Glutamatergic neuron (in vitro differentiated cells): ENCODE results near the gene ANXA5. TPM values are rescaled to one million over a fixed set of nuclear protein-coding genes. Genes with fewer than 3 reads are reported as not detected.
"Not testable (repeated sequence)": the region's sequence is repeated elsewhere in the genome, so short reads cannot be mapped to it uniquely, and the experiment has no call there.

Experiments
- DNase-seq: peaks from one replicate; pipeline ENCODE4 v3.0.0; 2022
- H3K27ac Mint-ChIP-seq: one replicate; pipeline ENCODE4 v1.8.0; 2020; ENCODE audit warnings: mild to moderate bottlenecking, mixed read lengths, inconsistent platforms; ENCODE audit not compliant: unreplicated experiment
- H3K27me3 Mint-ChIP-seq: one replicate; pipeline ENCODE4 v1.8.0; 2020; ENCODE audit warnings: mild to moderate bottlenecking, moderate library complexity, mixed read lengths, inconsistent platforms; ENCODE audit not compliant: unreplicated experiment
- H3K36me3 Mint-ChIP-seq: one replicate; pipeline ENCODE4 v1.8.0; 2020; ENCODE audit warnings: mild to moderate bottlenecking, mixed read lengths, inconsistent platforms; ENCODE audit not compliant: unreplicated experiment
- H3K4me1 Mint-ChIP-seq: one replicate; pipeline ENCODE4 v1.8.0; 2020; ENCODE audit warnings: mild to moderate bottlenecking, low read depth, mixed read lengths, inconsistent platforms; ENCODE audit not compliant: unreplicated experiment
- H3K4me3 Mint-ChIP-seq: one replicate; pipeline ENCODE4 v1.8.0; 2020; ENCODE audit warnings: mild to moderate bottlenecking, mixed read lengths, inconsistent platforms; ENCODE audit not compliant: unreplicated experiment
- H3K9me3 Mint-ChIP-seq: one replicate; pipeline ENCODE4 v1.8.0; 2020; ENCODE audit warnings: mild to moderate bottlenecking, moderate library complexity, mixed read lengths, inconsistent platforms; ENCODE audit not compliant: unreplicated experiment
- CTCF ChIP-seq: fragments of 200-600 bp; sonication (generic); IDR thresholded peaks from one replicate; pipeline ENCODE4 v1.5.0; 2021; ENCODE audit not compliant: partially characterized antibody, unreplicated experiment
- total RNA-seq: library from RNA; stranded (reverse); fragmentation: NEBNext Ultra II Directional; extraction: Animal tissue kit (Norgen Biotek cat#: 25700); gene quantifications from one replicate; pipeline ENCODE4 v1.2.1, GENCODE V29; 2021; ENCODE audit not compliant: unreplicated experiment

The ANXA5 gene
- total RNA-seq, 1 donor from 2014 or later, result 250 TPM

GRCh38 chr4:121738780-121739535 lies 42.2 kb upstream of the ANXA5 start:
- TF ChIP-seq CTCF, result no peak
- H3K9me3 Mint-ChIP-seq, result peaks cover 11% of the 10 kb centered on the region
- H3K27ac Mint-ChIP-seq, result peak overlapping the region; percentile 56
- no peak for DNase-seq
- H3K4me3 Mint-ChIP-seq, result peak overlapping the region; percentile 31
- peaks cover 25% of the 10 kb centered on the region for H3K4me1 Mint-ChIP-seq
- H3K36me3 Mint-ChIP-seq, result no peaks in the 10 kb centered on the region
- peaks cover 2% of the 10 kb centered on the region for H3K27me3 Mint-ChIP-seq

- H3K4me3 Mint-ChIP-seq, result no peak overlapping the region
- no peak for TF ChIP-seq CTCF
- peak overlapping the region; percentile 9 for H3K27ac Mint-ChIP-seq
- no peaks in the 10 kb centered on the region for H3K36me3 Mint-ChIP-seq
- peaks cover 2% of the 10 kb centered on the region for H3K27me3 Mint-ChIP-seq
- DNase-seq, result no peak
- peaks cover 11% of the 10 kb centered on the region for H3K9me3 Mint-ChIP-seq
- H3K4me1 Mint-ChIP-seq, result peaks cover 25% of the 10 kb centered on the region
Observed at GRCh38 chr4:121737846-121738554, 41.2 kb upstream of the ANXA5 start.

DNA sequence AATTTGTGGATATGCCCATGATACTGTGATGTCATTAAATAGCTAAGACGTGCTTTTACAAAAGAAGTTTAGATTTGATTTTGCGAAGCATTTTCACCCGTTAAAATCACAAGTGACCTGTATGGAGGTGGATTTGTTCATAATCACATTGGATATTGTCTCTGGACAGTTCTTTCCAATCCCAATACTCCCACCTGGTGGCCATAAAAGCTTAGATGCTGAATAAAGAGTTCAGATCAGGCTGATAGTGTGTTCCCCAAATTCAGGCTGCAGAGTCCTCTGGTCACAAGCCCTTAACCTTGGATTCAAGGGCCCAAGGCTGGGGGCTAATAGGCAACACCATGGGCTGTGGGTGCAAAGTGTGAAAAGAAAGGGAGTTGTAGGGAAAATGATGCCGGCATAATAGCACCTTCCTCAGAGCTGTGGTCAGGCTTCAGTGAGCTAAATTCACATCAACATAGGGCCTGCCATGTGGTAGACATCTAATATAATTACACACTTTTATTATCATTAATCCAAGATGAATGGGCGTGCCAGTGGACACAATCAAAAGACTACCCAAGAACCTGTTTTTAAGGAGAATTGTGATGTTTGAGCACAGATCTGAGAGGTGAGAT lies 40.1 kb upstream of the ANXA5 start:
- Mint-ChIP-seq H3K9me3 (peaks cover 11% of the 10 kb centered on the region), H3K4me3 (no peak overlapping the region), H3K27me3 (peaks cover 2% of the 10 kb centered on the region), H3K4me1 (peaks cover 28% of the 10 kb centered on the region), H3K27ac (no peak overlapping the region), H3K36me3 (no peaks in the 10 kb centered on the region)
- TF ChIP-seq CTCF, result peak; percentile 71
- DNase-seq, result no peak

DNA sequence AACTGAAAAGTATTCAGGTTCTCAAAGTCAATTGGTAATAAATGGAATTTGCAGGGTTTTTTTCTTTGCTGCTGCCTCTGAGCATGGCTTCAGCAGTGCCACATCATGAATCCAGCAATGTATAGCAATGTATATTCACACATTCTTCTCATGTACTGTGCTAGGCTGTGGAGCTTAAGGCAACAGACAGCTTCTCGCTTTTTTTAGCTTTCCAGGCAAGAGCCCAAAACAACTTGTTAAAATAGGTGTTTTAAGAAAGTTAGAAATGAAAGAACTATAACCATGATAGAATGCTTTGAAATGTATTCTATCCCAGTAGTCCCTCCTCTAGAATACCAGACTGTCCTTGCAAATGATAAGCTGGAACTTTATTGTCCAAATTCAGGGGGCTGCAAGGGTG lies 37.8 kb upstream of the ANXA5 start:
- Mint-ChIP-seq H3K27me3 (peaks cover 2% of the 10 kb centered on the region), H3K4me3 (no peak overlapping the region), H3K36me3 (no peaks in the 10 kb centered on the region), H3K4me1 (peaks cover 20% of the 10 kb centered on the region), H3K27ac (no peak overlapping the region), H3K9me3 (peaks cover 9% of the 10 kb centered on the region)
- no peak for TF ChIP-seq CTCF
- DNase-seq, result no peak

DNA sequence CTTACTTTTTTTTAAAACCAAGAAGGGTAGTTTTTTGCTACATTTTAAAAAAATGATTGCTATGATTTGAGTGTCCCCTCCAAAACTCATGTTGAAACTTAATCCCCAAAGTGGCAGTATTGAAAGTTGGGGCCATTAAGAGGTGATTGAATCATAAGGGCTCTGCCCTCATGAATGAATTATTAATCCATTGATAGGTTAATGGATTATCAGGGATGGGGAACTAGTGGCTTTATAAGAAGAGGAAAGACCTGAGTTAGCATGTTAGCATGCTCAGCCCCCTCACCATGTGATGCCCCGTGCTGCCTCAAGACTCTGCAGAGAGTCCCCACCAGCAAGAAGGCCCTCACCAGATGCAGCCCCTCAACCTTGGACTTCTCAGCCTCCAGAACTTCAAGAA lies 37.2 kb upstream of the ANXA5 start:
- Mint-ChIP-seq H3K27ac (no peak overlapping the region), H3K4me3 (no peak overlapping the region), H3K9me3 (peaks cover 4% of the 10 kb centered on the region), H3K4me1 (peaks cover 15% of the 10 kb centered on the region), H3K36me3 (no peaks in the 10 kb centered on the region), H3K27me3 (no peaks in the 10 kb centered on the region)
- TF ChIP-seq CTCF, result no peak
- DNase-seq, result no peak

DNA sequence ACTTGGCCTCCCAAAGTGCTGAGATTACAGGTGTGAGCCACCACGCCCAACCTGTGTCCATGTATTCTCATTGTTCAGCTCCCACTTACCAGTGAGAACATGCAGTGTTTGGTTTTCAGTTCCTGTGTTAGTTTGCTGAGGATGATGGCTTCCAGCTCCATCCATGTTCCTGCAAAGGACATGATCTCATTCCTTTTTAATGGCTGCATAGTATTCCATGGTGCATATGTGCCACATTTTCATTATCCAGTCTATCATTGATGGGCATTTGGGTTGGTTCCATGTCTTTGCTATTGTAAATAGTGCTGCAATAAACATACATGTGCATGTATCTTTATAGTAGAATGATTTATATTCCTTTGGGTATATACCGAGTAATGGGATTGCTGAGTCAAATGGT lies 33.0 kb upstream of the ANXA5 start:
- H3K27ac Mint-ChIP-seq, H3K36me3 Mint-ChIP-seq, H3K4me3 Mint-ChIP-seq, H3K4me1 Mint-ChIP-seq, H3K27me3 Mint-ChIP-seq, DNase-seq, H3K9me3 Mint-ChIP-seq: not testable (repeated sequence)
